Activated gamma-delta T cell treated with Interleukin-2 at 50 U/mL for 16 hours (primary cell): ENCODE results near the gene TGFBI.

Source experiments
- DNase-seq: peaks from one replicate; pipeline ENCODE4 v3.0.0-alpha.2; 2020

The TGFBI gene

DNA sequence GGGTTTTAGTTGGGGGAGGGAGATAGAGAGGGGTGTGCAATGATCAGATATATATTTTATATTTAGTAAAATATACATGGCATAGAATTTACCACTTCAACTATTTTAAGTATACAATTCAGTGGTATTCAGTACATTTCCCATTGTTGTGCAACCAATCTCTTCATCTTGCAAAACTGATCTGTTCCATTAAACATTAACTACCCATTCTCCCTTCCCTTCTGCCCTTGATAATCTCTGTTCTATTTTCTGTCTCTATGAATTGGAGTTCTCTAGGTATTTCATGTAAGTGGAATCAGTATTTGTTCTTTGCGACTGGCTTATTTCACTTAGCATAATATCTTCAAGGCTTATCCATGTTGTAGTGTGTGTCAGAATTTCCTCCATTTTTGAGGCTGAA is 38.6 kb downstream of the TGFBI start:
- no peak for DNase-seq

DNA sequence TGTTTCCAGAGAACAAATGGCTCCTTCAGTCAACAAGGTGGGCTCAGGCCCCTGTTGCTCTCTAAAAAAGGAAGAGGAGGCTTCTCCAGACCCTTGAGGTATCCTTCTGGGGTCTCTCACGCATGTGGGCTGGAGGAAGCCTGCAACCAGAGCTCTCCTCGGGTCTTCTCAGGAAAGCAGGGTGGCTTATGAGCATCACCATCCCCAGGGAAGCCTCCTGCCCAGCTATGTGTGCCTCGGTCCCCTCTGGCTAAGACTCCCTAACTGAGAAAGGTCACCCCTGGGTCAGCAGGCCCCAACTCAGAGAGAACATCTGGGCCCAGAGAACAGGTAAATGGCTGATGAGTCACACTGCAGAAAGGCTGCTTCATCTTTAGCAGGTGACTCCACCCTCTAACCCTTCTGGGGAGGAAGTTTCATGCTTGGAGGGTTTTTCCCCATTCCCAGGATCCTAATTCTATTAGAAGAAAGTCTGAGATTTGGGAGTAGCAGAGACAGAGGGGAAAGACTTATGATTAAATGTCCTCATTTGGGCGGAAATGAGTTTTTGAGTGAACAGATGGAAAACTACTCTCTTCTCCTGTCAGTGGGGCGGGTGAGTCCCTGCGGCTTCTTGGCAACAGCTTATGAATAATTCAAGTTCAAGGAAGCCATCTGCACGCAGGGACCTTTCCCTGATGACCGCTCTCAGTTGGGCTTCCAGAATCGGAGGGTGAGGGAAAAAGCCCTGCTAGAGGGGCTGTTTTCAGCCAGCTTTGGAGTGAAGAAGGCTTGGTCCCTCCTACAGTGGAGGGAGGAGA is 41.9 kb downstream of the TGFBI start:
- DNase-seq = no peak

DNA sequence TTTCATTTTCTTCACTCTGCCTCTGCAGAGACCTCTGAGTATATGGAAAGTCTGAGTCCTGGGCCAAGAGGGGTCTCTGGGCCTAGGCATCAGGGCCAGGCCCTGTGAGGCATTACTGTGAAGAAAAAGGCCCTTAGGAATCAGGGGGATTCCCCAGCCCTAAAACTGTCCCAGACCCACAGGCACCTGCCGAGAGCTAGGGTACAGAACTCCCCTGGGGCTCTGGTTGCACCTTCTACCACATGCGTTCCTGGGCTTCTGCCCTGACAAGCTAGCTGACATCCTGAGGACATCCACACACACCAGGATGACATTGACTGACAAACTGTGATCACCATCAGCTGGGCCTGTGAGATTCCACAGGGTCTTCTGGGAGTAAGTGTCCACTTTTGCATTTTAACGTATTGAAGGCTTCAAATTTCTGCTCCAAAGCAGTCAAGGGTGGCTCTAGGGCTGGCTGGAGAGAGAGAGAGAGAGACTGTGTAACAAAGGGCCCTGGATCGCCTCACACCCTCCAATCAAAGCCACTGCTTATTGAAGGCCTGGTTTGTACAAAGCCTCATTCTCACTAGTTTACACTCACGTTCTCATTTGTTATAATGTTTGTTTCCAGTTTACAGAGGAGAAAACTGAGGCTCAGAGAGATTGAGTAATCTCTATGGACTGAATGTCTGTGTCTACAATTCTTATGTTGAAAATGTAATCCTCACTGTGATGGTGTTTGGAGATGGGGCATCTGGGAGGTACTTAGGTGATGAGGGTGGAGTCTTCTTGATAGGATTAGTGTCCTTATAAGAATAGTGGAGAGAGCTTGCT is 45.1 kb downstream of the TGFBI start:
- DNase-seq = no peak

DNA sequence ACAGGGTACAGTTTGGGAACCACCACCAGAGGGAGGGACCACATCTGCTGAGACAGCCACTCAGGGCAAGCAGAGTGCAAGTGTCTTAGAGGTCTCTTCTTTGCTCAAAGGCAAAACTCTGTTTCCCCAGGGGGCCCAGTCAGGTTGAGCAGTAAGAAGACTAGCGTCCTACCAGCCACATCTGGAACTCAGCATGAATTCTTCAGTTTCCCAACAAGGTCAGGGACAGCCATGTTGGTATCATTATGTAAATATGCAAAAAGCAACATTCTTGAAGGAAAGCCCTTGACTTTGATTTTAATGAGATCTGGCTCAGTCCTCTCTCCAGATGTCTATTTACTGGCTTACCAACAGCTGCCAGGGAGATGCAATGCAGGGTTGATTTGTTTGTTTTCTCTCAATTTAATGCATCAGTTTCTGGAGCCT is 46.7 kb downstream of the TGFBI start:
- no peak for DNase-seq

DNA sequence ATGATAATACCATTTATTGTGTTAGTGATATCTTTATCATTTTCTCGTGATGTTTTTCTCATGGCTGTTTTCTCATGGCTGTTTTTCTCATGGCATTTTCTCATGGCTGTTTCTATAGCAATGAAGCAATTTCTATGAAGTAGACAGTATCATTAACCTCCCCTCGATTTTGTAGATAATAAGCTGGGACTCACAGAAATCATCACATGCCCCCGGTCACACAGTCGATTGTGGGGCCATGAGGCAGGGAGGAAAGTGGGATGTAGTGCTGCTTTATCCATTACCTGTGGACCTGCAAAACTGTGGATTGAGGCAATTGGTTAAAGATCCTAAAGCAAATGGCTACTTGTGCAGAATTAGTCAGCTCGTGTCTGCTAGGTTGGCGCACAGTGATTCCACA is 47.3 kb downstream of the TGFBI start:
- no peak for DNase-seq

DNA sequence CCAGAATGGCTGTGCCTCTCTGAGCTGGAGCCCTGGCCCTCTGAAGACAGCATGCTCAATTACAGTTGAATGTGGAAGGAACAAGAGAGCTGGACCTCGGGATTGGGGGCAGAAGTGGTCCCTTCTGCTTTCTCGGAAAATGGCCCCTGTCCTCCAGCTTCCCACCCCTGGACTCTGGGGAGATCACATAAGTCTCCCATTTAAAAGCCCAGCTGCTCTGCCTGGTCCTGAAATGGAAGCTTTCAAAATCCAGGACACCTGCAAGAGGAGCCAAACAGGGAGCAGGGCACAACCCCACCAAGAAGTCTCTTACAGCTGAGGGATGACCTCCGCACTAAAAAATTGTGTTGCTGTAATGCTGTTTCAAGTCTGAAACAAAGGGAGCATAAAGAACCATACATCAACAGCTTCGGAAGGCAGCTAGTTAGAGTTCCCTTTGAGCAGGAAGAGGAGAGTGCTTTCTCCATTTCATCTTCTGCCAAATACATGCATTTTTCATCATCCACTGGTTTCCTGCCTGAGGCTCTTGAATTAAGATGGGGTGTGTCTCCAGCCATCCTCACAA is 48.2 kb downstream of the TGFBI start:
- no peak for DNase-seq

DNA sequence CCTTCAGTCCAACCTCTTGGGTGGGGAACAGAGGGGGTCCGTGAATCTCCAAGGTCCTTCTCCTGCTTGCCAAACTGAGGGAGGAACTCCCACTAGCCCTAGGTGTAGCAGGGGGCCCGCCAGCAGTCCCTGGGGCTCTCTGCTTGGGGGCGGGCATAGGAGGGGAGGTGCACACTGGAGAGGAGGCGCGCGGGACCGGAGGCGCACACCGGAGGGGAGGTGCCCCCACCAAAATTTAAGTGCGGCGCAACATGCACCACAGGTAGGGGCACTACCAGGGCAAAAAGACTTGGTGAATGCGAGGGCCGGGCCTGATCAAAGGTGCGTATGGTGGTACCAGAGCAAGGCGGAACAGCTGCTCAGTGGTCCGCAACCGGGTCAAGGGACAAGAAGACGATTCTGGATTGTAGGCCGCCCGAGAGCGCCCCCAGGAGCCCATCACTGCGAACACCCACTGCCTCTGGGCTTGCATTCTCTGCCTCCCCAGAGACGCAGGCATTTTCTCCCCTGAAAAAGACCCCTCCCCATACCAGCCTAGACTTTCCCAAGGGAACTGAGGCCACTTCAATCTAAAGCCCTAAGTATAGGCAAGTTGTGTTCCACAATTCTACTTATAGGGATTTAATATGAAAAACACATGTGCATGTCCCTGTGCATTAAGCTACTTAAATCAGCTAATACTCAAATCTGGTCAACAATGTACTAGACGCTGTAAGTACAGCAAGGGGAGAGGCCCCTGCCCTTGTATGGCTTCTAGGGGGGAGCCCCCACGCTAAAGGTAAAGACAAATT is 50.6 kb downstream of the TGFBI start:
- DNase-seq = no peak

DNA sequence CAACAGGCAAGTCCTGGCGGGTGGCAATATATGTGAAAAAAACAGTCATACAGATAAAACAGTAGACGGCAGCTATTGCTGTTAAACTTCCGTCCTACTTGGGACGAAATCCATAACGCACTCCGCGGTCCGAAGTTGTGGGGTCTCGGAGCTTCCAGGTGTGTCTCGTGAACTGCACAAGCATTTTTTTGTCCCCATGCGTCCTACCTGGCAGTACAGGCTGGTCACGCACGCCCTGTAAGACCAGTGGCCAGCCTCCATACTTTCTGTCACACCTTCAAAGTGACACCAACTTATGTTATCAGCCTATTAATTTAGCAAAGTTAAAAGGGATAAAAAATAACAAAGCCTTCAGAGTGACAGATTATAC is 51.3 kb downstream of the TGFBI start:
- no peak for DNase-seq

DNA sequence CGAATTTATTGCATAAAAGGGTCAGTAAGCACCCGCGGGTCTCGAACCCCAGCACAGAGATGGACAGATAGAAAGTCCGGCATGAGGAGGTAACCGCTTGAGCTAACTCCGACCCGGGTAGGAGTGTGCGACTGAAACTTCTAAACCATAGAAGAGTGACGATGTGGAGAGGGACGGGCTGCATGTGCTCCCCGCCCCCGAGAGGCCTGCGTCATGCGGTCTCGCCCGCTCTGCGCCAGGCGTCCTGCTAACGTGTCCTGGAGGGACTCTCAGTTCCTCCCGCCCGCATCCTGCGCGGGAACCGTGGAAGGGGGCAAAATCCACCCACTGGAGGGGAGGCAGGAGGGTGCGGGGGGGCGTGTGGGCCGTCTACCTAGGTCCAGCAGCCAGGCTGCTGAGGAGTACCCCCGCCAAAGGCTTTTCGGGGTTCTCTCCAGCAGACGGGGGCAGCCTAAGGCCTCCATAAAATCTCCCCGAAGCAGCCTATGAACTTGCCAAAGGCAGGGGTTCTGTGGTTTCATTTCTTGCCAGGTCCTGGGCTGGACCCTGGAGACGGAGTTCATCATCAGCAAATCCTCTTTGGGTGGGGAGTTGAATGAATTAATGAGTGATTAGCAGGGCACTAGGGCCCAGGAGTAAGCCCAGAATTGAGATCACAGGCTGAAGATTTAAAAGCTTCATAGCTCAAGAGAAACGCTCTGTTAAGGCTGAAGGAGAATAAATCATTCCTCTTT is 51.9 kb downstream of the TGFBI start:
- DNase-seq = peak; percentile 18

DNA sequence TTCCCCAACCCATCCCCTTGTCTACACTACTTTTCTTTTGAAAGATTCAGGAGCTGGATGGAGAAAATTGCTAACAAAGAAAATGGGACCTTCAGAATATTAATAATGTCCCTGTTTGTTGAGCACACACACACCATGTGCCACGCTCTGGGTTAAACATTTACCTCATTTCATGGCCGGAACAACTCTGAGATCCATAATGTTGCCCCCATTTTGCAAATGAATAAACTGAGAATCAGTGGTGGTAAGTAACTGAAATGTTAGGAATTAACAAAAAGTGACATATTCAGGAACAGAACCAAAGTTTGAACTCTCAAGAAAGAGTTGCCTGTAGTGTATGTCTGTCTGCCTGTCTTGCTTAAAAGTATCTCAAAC is 52.4 kb downstream of the TGFBI start:
- DNase-seq = no peak

DNA sequence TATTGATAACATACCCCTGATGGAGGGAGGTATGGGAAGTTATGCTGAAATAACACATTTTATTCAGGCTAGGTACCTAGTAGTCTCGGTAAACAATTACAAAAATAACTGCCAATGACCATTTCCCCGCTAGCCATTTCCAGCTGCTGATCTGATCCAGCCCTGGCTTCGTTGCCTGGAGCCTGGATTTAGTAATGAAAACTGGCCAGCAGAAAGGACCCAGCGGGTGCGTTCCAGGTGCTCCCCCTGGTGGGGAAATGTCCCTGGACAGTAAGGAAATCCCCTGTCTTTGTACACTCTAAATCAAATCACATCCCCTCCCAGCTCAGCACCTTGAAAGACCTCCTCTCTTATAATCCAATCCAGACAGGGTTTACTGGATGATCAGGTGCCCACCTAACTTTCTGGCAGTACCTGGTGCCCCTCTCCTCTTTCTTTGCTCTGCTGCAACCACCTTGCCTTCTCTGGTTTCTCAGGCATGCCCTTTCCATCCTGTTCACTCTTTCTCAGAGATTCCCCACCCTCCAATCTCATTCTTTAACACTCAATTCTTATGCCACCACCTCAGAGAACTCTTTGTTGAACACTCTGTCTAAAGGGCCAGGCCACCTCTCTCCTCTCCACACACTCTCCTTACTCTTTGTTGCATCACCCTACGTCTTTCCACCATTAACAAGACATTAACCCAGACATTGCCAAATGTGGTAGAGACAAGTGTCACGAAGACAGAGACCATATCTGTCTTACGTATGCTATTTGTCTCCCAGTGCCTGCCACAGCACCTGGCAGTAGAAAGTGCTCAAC is 53.8 kb downstream of the TGFBI start:
- peak; percentile 33 for DNase-seq

DNA sequence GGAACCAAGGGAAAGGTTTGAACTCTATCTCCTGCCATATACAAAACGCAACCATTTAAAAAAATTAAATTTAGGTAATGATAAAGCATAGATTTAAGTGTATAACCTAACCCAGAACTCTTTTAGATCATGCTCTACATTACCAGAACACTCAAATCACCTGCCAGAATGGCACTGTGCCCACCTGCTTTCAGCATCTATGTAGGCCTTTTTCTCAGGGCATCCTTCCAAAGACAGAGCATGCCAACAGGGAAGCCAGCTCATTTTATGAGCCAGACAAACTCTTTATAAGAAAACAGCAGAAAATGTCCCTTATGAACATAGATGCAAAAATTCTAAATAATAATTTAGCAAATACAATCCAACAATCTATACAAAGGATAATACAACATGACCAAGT is 55.9 kb downstream of the TGFBI start:
- no peak for DNase-seq

DNA sequence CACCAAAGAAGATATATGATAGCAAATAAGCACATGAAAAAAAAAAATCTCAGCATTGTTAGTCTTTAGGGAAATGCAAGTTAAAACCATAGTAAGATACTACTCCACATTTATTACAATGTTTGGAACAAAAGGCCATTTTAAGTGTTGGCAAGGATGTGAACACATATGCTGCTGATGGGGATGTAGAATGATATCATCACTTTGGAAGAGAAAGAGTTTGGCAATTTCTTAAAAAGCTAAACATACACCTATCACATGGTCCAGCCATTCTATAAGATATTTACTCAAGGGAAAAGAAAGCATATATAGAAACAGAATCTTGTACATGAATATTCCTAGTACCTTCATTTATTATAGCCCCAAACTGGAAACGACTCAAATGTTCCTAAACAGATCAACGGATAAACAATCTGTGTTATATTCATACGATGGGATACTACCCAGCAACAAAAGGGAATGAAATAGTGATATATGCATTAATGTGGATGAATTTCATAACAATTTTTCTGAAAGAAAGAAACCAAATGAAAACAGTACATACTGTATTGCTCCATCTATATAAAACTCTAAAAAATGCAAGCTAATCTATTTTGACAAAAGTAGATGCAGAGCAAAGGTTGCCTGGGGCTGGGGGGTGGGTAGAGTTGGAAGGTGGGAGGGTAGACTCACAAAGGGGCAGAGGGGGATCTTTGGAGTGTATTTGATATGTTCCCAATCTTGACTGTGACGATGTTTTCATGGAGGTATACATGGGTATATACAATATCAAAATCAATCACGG is 58.2 kb downstream of the TGFBI start:
- DNase-seq = no peak

DNA sequence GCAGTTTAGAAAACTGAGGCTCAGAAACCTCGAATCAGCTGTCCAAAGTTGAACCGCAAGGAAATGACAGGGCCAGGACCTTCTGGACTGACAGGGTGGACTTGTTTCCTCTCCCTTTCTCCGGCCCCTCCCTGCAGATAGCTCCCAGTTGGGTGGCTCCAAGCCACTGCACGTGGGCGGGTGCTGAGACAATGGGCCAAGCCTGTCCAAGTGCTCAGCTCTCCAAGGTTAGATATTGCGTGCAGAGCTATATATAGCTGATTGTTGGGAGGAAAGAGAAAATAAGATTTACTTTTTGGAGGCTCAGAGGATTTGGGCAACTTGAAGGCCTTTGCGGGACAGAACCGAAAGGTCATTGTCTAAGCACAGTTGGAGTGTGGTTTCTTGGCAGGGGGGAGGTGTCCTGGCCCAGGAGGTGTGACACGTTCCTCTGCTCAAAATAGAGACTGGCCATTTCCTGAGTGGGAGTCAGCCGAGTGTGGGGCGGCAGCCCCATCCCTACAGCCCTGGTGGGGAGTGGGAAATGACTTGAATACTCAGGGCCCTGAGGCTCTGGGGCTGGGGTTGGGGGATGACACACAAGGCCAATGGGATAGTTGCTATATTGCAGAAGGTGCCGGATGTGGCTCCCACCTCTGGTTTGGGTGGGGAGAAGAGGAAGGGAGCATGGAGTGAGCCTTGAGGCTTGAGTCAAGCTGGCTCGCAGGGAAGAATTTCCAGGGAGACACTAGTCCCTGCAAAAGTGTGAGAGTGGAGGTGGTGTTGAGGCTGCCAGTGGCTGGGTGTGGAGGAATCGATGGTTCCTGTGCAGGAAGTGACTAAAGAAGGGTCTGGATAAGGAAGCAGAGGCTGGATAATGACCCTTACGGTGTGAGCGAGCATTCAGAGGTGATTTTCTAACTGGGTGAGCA is 59.4 kb downstream of the TGFBI start:
- no peak for DNase-seq

DNA sequence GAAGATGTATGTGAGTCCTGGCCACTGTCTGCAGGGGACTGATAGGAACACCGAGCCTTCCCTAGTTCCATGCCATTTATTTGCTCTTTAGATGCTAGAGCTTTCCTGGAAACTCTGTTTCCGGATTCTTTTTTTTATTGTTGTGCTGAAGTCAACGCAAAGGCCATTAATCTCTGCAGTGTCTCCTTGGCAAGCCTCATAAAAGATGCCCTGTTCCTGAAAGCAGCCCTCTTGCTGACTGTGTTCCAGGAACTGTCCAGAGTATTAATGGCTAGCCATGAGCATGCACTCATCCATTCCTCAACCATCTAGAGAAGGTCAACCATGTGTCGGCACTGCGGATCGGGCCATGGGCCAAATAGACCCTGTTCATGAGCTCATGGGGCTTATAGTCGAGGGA is 61.0 kb downstream of the TGFBI start:
- no peak for DNase-seq

DNA sequence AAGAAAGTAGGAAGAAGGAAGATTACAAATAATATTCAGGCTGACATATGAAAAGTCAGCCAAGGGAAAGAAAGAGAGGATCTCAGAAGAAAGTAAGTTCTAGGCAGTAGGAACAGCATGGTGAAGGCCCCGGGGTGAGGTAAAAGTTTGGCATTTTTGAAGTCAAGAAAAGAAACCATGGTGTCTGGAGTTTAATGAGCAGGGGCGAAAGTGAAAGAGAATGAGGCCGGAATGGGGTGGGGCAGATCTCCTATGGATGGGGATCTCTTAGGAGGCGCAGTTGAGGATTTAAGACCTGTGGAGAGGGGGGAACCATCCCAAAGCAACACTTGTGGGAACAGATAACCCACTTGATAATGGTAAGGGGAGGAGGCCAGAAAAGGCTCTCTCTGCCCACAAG is 61.5 kb downstream of the TGFBI start:
- no peak for DNase-seq

DNA sequence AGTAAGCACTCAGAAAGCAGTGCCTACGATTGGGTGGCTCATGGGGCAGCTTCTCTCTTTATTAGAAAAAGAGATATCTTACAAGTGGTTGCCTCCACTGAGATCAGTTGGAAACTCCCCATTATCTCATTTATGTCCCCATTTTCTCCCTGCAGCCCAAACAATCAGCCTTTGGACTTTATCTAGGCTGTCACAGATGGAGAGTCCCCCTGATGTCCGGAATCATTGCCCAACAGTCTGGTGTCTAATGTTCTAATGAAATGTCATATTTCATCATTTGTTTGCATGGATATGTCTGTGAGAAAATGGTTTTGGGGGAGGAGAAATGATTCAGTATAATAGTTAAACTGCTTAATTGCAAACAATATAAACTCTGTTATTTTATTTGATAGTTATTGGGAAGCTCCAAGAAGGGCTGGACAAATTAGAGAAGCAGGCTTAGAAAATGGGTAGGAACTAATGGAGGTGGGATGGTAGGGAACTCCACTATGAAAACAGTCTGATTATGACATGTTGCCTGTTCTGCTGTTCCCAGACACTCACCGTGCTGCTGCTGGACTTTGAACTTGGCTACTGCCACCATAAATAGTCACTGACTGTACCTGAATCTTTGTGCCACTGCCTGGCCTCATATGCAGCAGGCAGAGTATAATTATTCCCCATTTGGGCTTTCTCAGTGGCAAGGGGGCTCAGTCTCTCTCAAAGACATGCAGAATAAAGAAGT is 65.6 kb downstream of the TGFBI start:
- DNase-seq = no peak

DNA sequence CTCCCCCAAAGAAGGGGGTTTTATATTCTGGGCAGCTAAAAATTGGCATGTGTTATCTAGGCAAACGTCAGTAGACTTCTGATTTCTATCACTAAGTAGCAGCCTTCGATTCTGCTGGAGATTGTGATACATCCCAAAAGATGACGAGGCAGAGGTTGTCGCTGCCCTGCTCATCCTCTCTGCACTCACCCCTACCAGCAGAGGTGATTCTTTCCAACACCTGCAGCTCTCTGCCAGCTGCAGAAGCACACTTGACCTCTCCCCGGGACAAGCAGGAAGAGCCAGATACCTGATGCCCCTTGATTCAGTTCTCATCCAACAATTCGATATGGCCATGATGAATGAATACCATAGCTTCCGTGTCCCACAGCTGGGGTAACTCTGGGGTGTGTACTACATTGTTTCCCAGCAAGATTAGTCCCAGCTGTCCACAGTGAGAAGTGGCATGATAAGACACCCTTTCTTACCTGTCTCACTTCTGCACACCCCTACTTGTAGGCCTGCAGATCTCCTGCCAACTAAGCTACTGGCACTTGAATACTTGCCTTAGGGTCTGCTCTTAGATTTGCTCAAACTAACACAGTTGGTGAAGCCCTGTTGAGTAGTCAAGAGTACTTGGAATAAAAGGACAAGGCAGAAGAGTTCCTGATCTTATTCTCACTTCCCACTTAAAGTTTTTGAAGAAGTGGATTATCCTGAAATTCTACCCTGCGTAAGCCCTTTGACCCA is 66.3 kb downstream of the TGFBI start:
- DNase-seq = no peak
